HepG2 (cell line): ENCODE measurements around the gene LEMD1. TPM values are rescaled to one million over a fixed set of nuclear protein-coding genes. Genes with fewer than 3 reads are reported as not detected.
A peak's percentile ranks its signal among the peaks of the same experiment; 100 is the strongest.

ENCODE experiments used
- ATAC-seq: fragments of 200-7000 bp; cut with Tn5 transposase; 3 replicates; pipeline ENCODE4 v1.9.1; 2020; ENCODE audit warnings: mild to moderate bottlenecking, moderate library complexity
- BruUV-seq: library from RNA; stranded (reverse); fragments of 400-500 nt; replicated peaks from 2 replicates; lab custom pipeline; 2021; lab: Mats Ljungman, UMichigan
- CTCF ChIA-PET: fragments of 300-600 bp; formaldehyde crosslinking; extraction: SDS; loops from one replicate; lab custom pipeline; 2021; ENCODE audit warnings: low total read pairs, inconsistent platforms, low intra/inter-chr PET ratio; lab: Yijun Ruan, JAX
- POLR2A ChIA-PET: fragments of 350-600 bp; sonication (Branson Sonifier 250); formaldehyde crosslinking; loops from one replicate; lab custom pipeline; 2020; ENCODE audit warnings: antibody characterized with exemption, inconsistent platforms; lab: Yijun Ruan, JAX
- DNase-seq: peaks from one replicate; pipeline ENCODE4 v3.0.0-alpha.2; 2015; ENCODE audit warnings: low spot score
- FAIRE-seq: peaks from 3 replicates; lab custom pipeline; 2011; peaks lifted over from hg19 to GRCh38; lab: Jason Lieb, UNC
- H2AFZ ChIP-seq: one replicate; pipeline ENCODE4 v1.6.1; 2011; ENCODE audit warnings: low read length, inconsistent platforms
- H3K27ac ChIP-seq: fragments of 300-600 bp; 3 replicates; pipeline ENCODE4 v1.8.0; 2011; ENCODE audit warnings: mixed run types, mild to moderate bottlenecking, mixed read lengths, low read length, inconsistent platforms; ENCODE audit not compliant: insufficient read depth; ENCODE audit errors: extremely low read length
- H3K27me3 ChIP-seq, 2 experiments: fragments of 200-600 bp in 1 of 2; 2 replicates in 1 of 2; 3 replicates in 1 of 2; pipeline versions ENCODE4 v1.6.0 to v1.8.0; 2011; ENCODE audit warnings: low read length in 2 of 2, mild to moderate bottlenecking in 2 of 2, moderate library complexity in 2 of 2, inconsistent platforms in 1 of 2; ENCODE audit not compliant: insufficient read depth in 2 of 2, control insufficient read depth in 1 of 2
- H3K36me3 ChIP-seq, 2 experiments: fragments of 200-600 bp in 1 of 2; replicated peaks in 1 of 2; 2 replicates in 1 of 2; 3 replicates in 1 of 2; pipeline versions ENCODE4 v1.5.1 to v1.8.0; 2011; ENCODE audit warnings: low read length in 2 of 2, inconsistent platforms in 1 of 2; ENCODE audit not compliant: insufficient read depth in 2 of 2, control insufficient read depth in 1 of 2
- H3K4me1 ChIP-seq: 2 replicates; pipeline ENCODE4 v1.5.1; 2012; ENCODE audit warnings: low read length, inconsistent platforms; ENCODE audit not compliant: insufficient read depth
- H3K4me2 ChIP-seq: 2 replicates; pipeline ENCODE4 v1.6.0; 2011; ENCODE audit warnings: low read depth, low read length, inconsistent platforms
- H3K4me3 ChIP-seq, 3 experiments: fragments of 200-600 bp in 1 of 3; sonication (generic), shearing (Covaris generic) in 1 of 3; replicated peaks in 1 of 3; 2 replicates each; pipeline ENCODE4 v1.5.1; 2011 to 2016; ENCODE audit warnings: low read length in 3 of 3, inconsistent platforms in 2 of 3, low read depth in 2 of 3, mild to moderate bottlenecking in 2 of 3, control low read depth in 1 of 3, mixed read lengths in 1 of 3; ENCODE audit not compliant: insufficient read depth in 1 of 3
- H3K79me2 ChIP-seq: one replicate; pipeline ENCODE4 v1.6.1; 2011; ENCODE audit warnings: low read length, inconsistent platforms; ENCODE audit not compliant: insufficient read depth
- H3K9ac ChIP-seq: 2 replicates; pipeline ENCODE4 v1.6.0; 2011; ENCODE audit warnings: mild to moderate bottlenecking, low read depth, low read length, inconsistent platforms; ENCODE audit not compliant: insufficient read depth
- H3K9me3 ChIP-seq: 2 replicates; pipeline ENCODE4 v1.5.1; 2012; ENCODE audit warnings: mild to moderate bottlenecking, low read length
- H4K20me1 ChIP-seq: 2 replicates; pipeline ENCODE4 v1.6.0; 2011; ENCODE audit warnings: inconsistent platforms, mild to moderate bottlenecking, low read length, moderate library complexity; ENCODE audit not compliant: insufficient read depth
- GABPB1 ChIP-seq: IDR thresholded peaks from 2 replicates; pipeline ENCODE4 v1.6.1; 2016; ENCODE audit warnings: mild to moderate bottlenecking, missing genetic modification reagents, moderate library complexity, missing compliant biosample characterization
- HNF4A ChIP-seq: sonication (generic); formaldehyde crosslinking; IDR thresholded peaks from 2 replicates; pipeline ENCODE4 v1.4.0; 2020; ENCODE audit warnings: missing genetic modification reagents
- LRRFIP1 ChIP-seq: sonication (generic); formaldehyde crosslinking; conservative IDR thresholded peaks from 2 replicates; pipeline ENCODE4 v1.4.0; 2020; ENCODE audit warnings: missing genetic modification reagents
- NFYB ChIP-seq: sonication (generic); formaldehyde crosslinking; IDR thresholded peaks from 2 replicates; pipeline ENCODE4 v1.4.0; 2020; ENCODE audit warnings: missing genetic modification reagents
- PRPF4 ChIP-seq: fragments of 200-400 bp; formaldehyde crosslinking; IDR thresholded peaks from 2 replicates; pipeline ENCODE4 v1.6.1; 2016; ENCODE audit warnings: low read length, low read depth; ENCODE audit not compliant: poor library complexity, severe bottlenecking
- THYN1 ChIP-seq: sonication (generic); formaldehyde crosslinking; IDR thresholded peaks from 2 replicates; pipeline ENCODE4 v1.8.1; 2023; ENCODE audit warnings: low read depth, mild to moderate bottlenecking, moderate library complexity, missing genetic modification reagents, borderline replicate concordance
- ZNF205 ChIP-seq: IDR thresholded peaks from 2 replicates; pipeline ENCODE4 v1.6.1; 2018; ENCODE audit warnings: missing biosample characterization, missing genetic modification reagents
- ZNF292 ChIP-seq: sonication (generic); formaldehyde crosslinking; IDR thresholded peaks from 2 replicates; pipeline ENCODE4 v1.8.1; 2022; ENCODE audit warnings: mild to moderate bottlenecking, low read depth, missing genetic modification reagents, borderline replicate concordance
- ZNF367 ChIP-seq: sonication (generic); formaldehyde crosslinking; IDR thresholded peaks from 2 replicates; pipeline ENCODE4 v1.4.0; 2020; ENCODE audit warnings: missing genetic modification reagents, borderline replicate concordance
- WGBS: methylation state at CpG from one replicate; pipeline ENCODE4 v1.1.6; 2017; ENCODE audit warnings: low lambda C conversion rate; 5-methylcytosine and 5-hydroxymethylcytosine counted together
- in situ Hi-C: cut with HindIII; loops from 2 replicates; pipeline ENCODE4 v1.10.0; 2017; ENCODE audit warnings: low pct_unique_long_range_greater_than_20kb; ENCODE audit not compliant: extremely low pct_ligation_motif_present
- intact Hi-C: fragments of 100-400 bp; cut with micrococcal nuclease; formaldehyde crosslinking; loops from one replicate; pipeline ENCODE4 v1.10.0; 2022; ENCODE audit not compliant: unreplicated experiment
- polyA plus RNA-seq, 8 experiments: library from polyadenylated mRNA; depleted of rRNA in 3 of 8; stranded (reverse) in 7 of 8; unstranded in 1 of 8; fragments of >200 nt; fragmentation: Illumina TruSeq in 4 of 8; extraction: Trizol in 4 of 8; gene quantifications; 2 replicates each; pipeline versions ENCODE4 v1.2.1 to v1.2.3, GENCODE V29; 2011 to 2016; ENCODE audit warnings: low read depth in 4 of 8, missing spikeins in 1 of 8, mixed read lengths in 1 of 8; ENCODE audit not compliant: insufficient read depth in 1 of 8
- total RNA-seq, 5 experiments: library from RNA; depleted of rRNA; stranded (reverse); fragments of >200 nt; fragmentation: Illumina TruSeq; extraction: Trizol; gene quantifications; 2 replicates each; pipeline ENCODE4 v1.2.3, GENCODE V29; 2016; ENCODE audit warnings: low read depth in 1 of 5

The LEMD1 gene
- total and polyA plus RNA-seq, 2 of the 13 experiments (the other 11 are each of a cell fraction or from before 2014, with no cell fraction given), result 1.4 to 2.3 TPM

DNA sequence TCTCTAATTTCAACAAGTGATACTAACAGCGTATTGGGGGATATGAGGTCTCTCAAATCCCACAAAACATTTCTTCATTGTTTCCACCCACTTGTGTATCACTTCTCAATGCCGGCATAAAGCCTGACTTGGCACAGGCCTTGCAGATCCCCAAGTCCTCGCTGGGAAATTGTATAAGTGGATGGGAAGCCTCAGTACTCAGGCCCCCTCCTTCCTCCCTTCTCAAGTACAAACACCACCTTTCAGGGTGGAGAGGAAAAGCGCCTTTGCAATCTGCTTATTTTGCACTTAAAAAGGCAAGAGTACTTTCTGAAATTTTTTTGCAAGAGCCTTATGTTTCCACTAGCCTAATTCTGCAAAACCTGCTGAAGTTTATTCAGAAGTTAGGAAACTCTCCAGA, 39.3 kb downstream of the LEMD1 start:
- DNase-seq, result no peak
- POLR2A ChIA-PET, result no interaction called here
- in situ Hi-C loops, result no loop called here

DNA sequence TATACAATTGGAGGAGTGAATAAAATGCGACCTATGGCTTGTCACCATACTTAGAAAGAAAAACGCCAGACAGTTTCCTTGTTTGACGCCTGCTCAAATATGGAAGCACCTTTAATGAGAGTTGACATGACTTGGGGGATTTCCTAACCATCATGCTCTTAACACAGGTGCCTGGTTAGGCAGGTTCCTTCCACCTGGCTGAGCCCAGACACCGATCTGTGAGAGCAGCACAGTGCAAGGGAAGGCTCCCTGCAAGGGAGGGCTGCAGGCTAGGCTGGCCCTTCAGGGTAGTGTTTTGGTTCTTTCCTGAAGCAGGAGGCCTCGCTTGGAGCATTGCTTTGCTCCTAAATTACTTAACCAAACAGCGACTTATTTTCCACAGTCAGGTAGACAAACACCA, 40.6 kb downstream of the LEMD1 start:
- Histone ChIP-seq H3K9ac (no peak overlapping the region), H3K9me3 (no peaks in the 10 kb centered on the region), H3K27ac (no peak overlapping the region), H3K36me3 (no peaks in the 10 kb centered on the region), H2AFZ (no peak overlapping the region), H3K79me2 (no peaks in the 10 kb centered on the region), H3K4me2 (no peak overlapping the region), H3K27me3 (peaks cover 0 to 44% of the 10 kb centered on the region in 2 experiments; a peak in 4 of 5 replicates), H4K20me1 (no peaks in the 10 kb centered on the region), H3K4me1 (peaks cover 16% of the 10 kb centered on the region), H3K4me3 (no peak overlapping the region)
- BruUV-seq, result no TSS peak
- intact Hi-C loops (no loop called here), in situ Hi-C loops (no loop called here)
- ChIA-PET CTCF (no interaction called here), POLR2A (no interaction called here)
- FAIRE-seq (no peak), DNase-seq (no peak), ATAC-seq (peak; percentile 46)
- 64% methylated on average over 4 of the region's 6 CpGs for WGBS
- TF ChIP-seq LRRFIP1 (CRISPR knock-in tag) (no peak), GABPB1 (no peak), NFYB (no peak), PRPF4 (no peak)

More for the DNA sequence above, 39.3 kb downstream of the LEMD1 start:
- ATAC-seq (no peak), FAIRE-seq (no peak)
- Histone ChIP-seq H2AFZ (no peak overlapping the region), H3K4me3 (no peak overlapping the region), H3K4me1 (peaks cover 16% of the 10 kb centered on the region), H3K79me2 (no peaks in the 10 kb centered on the region), H3K4me2 (no peak overlapping the region), H3K9me3 (no peaks in the 10 kb centered on the region), H3K27ac (no peak overlapping the region), H4K20me1 (no peaks in the 10 kb centered on the region), H3K36me3 (no peaks in the 10 kb centered on the region), H3K9ac (0 out of 2 replicates have a peak overlapping the region, but pooled peaks have one; percentile 21), H3K27me3 (peaks cover 0 to 36% of the 10 kb centered on the region in 2 experiments; a peak in 3 of 5 replicates)
- intact Hi-C loops, result no loop called here
- 27% methylated on average over 4 of the region's 4 CpGs for WGBS
- no TSS peak for BruUV-seq
- TF ChIP-seq ZNF205 (CRISPR knock-in tag) (no peak), ZNF367 (CRISPR knock-in tag) (no peak), THYN1 (CRISPR knock-in tag) (no peak), ZNF292 (CRISPR knock-in tag) (no peak), HNF4A (CRISPR knock-in tag) (no peak)
- CTCF ChIA-PET, result no interaction called here
